Panc1 (cell line): ENCODE measurements around the gene RPS15. TPM values are rescaled to one million over a fixed set of nuclear protein-coding genes. Genes with fewer than 3 reads are reported as not detected.

Experiments used
- ATAC-seq: fragments of 200-7000 bp; cut with Tn5 transposase; 2 replicates; pipeline ENCODE4 v1.9.1; 2020; ENCODE audit warnings: mild to moderate bottlenecking, moderate library complexity
- BruUV-seq: library from RNA; stranded (reverse); fragments of 400-500 nt; replicated peaks from 2 replicates; lab custom pipeline; 2021; lab: Mats Ljungman, UMichigan
- CTCF ChIA-PET: fragments of 300-600 bp; sonication (Branson Sonifier 250); formaldehyde crosslinking; loops from one replicate; lab custom pipeline; 2022; ENCODE audit warnings: antibody characterized with exemption; lab: Charles Lee
- POLR2A ChIA-PET: fragments of 300-600 bp; sonication (Branson Sonifier 250); formaldehyde crosslinking; loops from one replicate; lab custom pipeline; 2022; ENCODE audit warnings: antibody characterized with exemption; lab: Charles Lee
- DNase-seq: peaks from one replicate; pipeline ENCODE4 v3.0.0-alpha.2; 2010; ENCODE audit warnings: low read depth, low spot score
- H3K27ac ChIP-seq: 2 replicates; pipeline ENCODE4 v1.5.1; 2011; ENCODE audit warnings: mild to moderate bottlenecking, low read length, inconsistent platforms
- H3K27me3 ChIP-seq: fragments of 200-500 bp; sonication (Bioruptor generic); 2 replicates; pipeline ENCODE4 v1.6.0; 2014; ENCODE audit warnings: low read length, inconsistent platforms; ENCODE audit not compliant: control insufficient read depth, insufficient read depth
- H3K36me3 ChIP-seq: fragments of 200-500 bp; sonication (Bioruptor generic); 2 replicates; pipeline ENCODE4 v1.5.1; 2014; ENCODE audit warnings: inconsistent platforms, mild to moderate bottlenecking, low read length, moderate library complexity; ENCODE audit not compliant: control insufficient read depth, insufficient read depth
- H3K4me1 ChIP-seq: 2 replicates; pipeline ENCODE4 v1.5.1; 2011; ENCODE audit warnings: inconsistent platforms, mild to moderate bottlenecking, low read length, moderate library complexity; ENCODE audit not compliant: control insufficient read depth, insufficient read depth
- H3K4me3 ChIP-seq, 2 experiments: 2 replicates each; pipeline ENCODE4 v1.5.1; 2011 to 2012; ENCODE audit warnings: low read depth in 2 of 2, low read length in 2 of 2, mild to moderate bottlenecking in 2 of 2, inconsistent platforms in 1 of 2, moderate library complexity in 1 of 2
- H3K9me3 ChIP-seq: fragments of 200-500 bp; sonication (Bioruptor generic); 2 replicates; pipeline ENCODE4 v1.5.1; 2014; ENCODE audit warnings: low read depth, mild to moderate bottlenecking, inconsistent platforms, low read length, moderate library complexity; ENCODE audit not compliant: control insufficient read depth, insufficient read depth
- CTCF ChIP-seq: fragments of 450-650 bp; IDR thresholded peaks from 2 replicates; pipeline ENCODE4 v1.5.1; 2017; ENCODE audit warnings: mild to moderate bottlenecking
- POLR2AphosphoS5 ChIP-seq: IDR thresholded peaks from 2 replicates; pipeline ENCODE4 v1.6.1; 2012; ENCODE audit warnings: mild to moderate bottlenecking, low read depth, low read length, moderate library complexity
- REST ChIP-seq, 2 experiments: IDR thresholded peaks; 2 replicates each; pipeline ENCODE4 v1.6.1; 2011 to 2012; ENCODE audit warnings: low read depth in 2 of 2, control low read depth in 1 of 2, low read length in 1 of 2, mild to moderate bottlenecking in 1 of 2, moderate library complexity in 1 of 2; ENCODE audit not compliant: insufficient read depth in 1 of 2
- SIN3A ChIP-seq: IDR thresholded peaks from 2 replicates; pipeline ENCODE4 v1.6.1; 2012; ENCODE audit warnings: low read depth, mild to moderate bottlenecking, low read length, moderate library complexity, borderline replicate concordance; ENCODE audit not compliant: insufficient read depth
- TCF7L2 ChIP-seq: IDR thresholded peaks from 2 replicates; pipeline ENCODE4 v1.6.1; 2011; ENCODE audit warnings: mild to moderate bottlenecking, low read depth, low read length, inconsistent platforms
- in situ Hi-C: cut with HindIII; loops from 2 replicates; pipeline ENCODE4 v1.10.0; 2016; ENCODE audit warnings: low sequenced_read_pairs, low pct_unique_long_range_greater_than_20kb
- intact Hi-C: fragments of 100-400 bp; cut with micrococcal nuclease; formaldehyde crosslinking; loops from one replicate; pipeline ENCODE4 v1.10.0; 2022; ENCODE audit not compliant: unreplicated experiment
- total RNA-seq: library from RNA; stranded (reverse); gene quantifications from one replicate; pipeline ENCODE4 v1.2.1, GENCODE V29; 2021; ENCODE audit not compliant: unreplicated experiment

RPS15 gene
- total RNA-seq, 1 experiment from 2014 or later, result 1,067 TPM

GRCh38 chr19:1412995-1413800 lies 25.0 kb upstream of the RPS15 start:
- no peaks in the 10 kb centered on the region for H3K9me3 ChIP-seq
- H3K36me3 ChIP-seq, result peaks cover under 1% of the 10 kb centered on the region
- DNase-seq (no peak), ATAC-seq (no peak)
- intact Hi-C loops, result no loop called here
- peak overlapping the region; percentile 17; the same call in 1 of the 2 replicates for H3K27ac ChIP-seq
- H3K4me3 ChIP-seq, result no peak overlapping the region
- no TSS peak for BruUV-seq
- no peaks in the 10 kb centered on the region for H3K27me3 ChIP-seq
- H3K4me1 ChIP-seq, result peaks cover 49% of the 10 kb centered on the region
- POLR2A ChIA-PET, result no interaction called here
- no peak for TF ChIP-seq SIN3A
- no peak for TF ChIP-seq CTCF
- TF ChIP-seq REST (IDR thresholded peaks at IDR 0.05; ENCODE audit: insufficient read depth in 1 of 2, low read depth in 2 of 2, low read length in 1 of 2), result no peak
- no peak for TF ChIP-seq TCF7L2
- no peak for TF ChIP-seq POLR2AphosphoS5
- CTCF ChIA-PET, result no interaction called here
- in situ Hi-C loops, result no loop called here

- DNase-seq (no peak), ATAC-seq (no peak)
- no peak overlapping the region for H3K4me3 ChIP-seq
- TF ChIP-seq SIN3A (no peak), TCF7L2 (no peak), REST (IDR thresholded peaks at IDR 0.05; ENCODE audit: insufficient read depth in 1 of 2, low read depth in 2 of 2, low read length in 1 of 2) (no peak), POLR2AphosphoS5 (no peak), CTCF (no peak)
- peaks cover 3% of the 10 kb centered on the region; the same call in 1 of the 2 replicates for H3K36me3 ChIP-seq
- H3K27ac ChIP-seq, result peak overlapping the region; percentile 53
- peaks cover 29% of the 10 kb centered on the region for H3K4me1 ChIP-seq
- intact Hi-C loops (no loop called here), in situ Hi-C loops (no loop called here)
- ChIA-PET CTCF (no interaction called here), POLR2A (no interaction called here)
- BruUV-seq, result no TSS peak
- no peaks in the 10 kb centered on the region for H3K27me3 ChIP-seq
- H3K9me3 ChIP-seq, result no peaks in the 10 kb centered on the region
Measured at GRCh38 chr19:1416014-1416841, 22.0 kb upstream of the RPS15 start.
